ENCODE measurements around the gene DIP2C. TPM values are rescaled to one million over a fixed set of nuclear protein-coding genes. Genes with fewer than 3 reads are reported as not detected.

Gene DIP2C
- polyA plus RNA-seq, 3 donors: 0.11 TPM; not detected in 2

- Mint-ChIP-seq H3K4me3 (no peak overlapping the region), H3K27me3 (ENCODE audit: low read depth in 3 of 3) (peaks cover 0 to 8% (median 5%) of the 10 kb centered on the region in 3 donors), H3K4me1 (peaks cover 4% of the 10 kb centered on the region), H3K9me3 (peaks cover 0 to 14% (median 4%) of the 10 kb centered on the region in 7 donors), H3K36me3 (no peaks in the 10 kb centered on the region), H3K27ac (no peak overlapping the region)
- no peak overlapping the region for H3K27ac ChIP-seq (ENCODE audit: low read depth in 1 of 2, low read length in 2 of 2)
- no peaks in the 10 kb centered on the region for H3K79me2 ChIP-seq (ENCODE audit: insufficient read depth, low read length)
- H2AFZ ChIP-seq (ENCODE audit: insufficient read depth, low read depth, low read length, poor library complexity, severe bottlenecking): no peak overlapping the region
- H3K27me3 ChIP-seq (ENCODE audit: control insufficient read depth in 2 of 2, insufficient read depth in 2 of 2, low read length in 2 of 2): no peaks in the 10 kb centered on the region
- H3K9ac ChIP-seq (ENCODE audit: insufficient read depth, low read length, poor library complexity, severe bottlenecking): no peak overlapping the region
- H3K36me3 ChIP-seq (replicated peaks in 1 of 2; ENCODE audit: control insufficient read depth in 1 of 2, insufficient read depth in 2 of 2, low read length in 2 of 2): no peaks in the 10 kb centered on the region
- no peak for DNase-seq
- TF ChIP-seq CTCF (IDR thresholded peaks at IDR 0.05): no peak
- H3K4me2 ChIP-seq (replicated peaks; ENCODE audit: extremely low read depth, low read length, poor library complexity, severe bottlenecking): no peak overlapping the region
- 95% methylated on average over 10 of the region's 10 CpGs for WGBS (ENCODE audit: insufficient coverage)
- no peaks in the 10 kb centered on the region for H4K20me1 ChIP-seq (ENCODE audit: insufficient read depth, low read length)
- intact Hi-C loops (cut with micrococcal nuclease): no loop called here
- H3K4me1 ChIP-seq (ENCODE audit: control insufficient read depth in 1 of 2, insufficient read depth in 2 of 2, low read length in 2 of 2): no peaks in the 10 kb centered on the region
- H3K4me3 ChIP-seq (replicated peaks in 1 of 3; ENCODE audit: low read depth in 2 of 3, low read length in 3 of 3): no peak overlapping the region
- peaks cover 0 to 16% of the 10 kb centered on the region in 2 donors for H3K9me3 ChIP-seq (replicated peaks in 1 of 2; ENCODE audit: control insufficient read depth in 1 of 2, insufficient read depth in 1 of 2, low read length in 2 of 2)
Measured at GRCh38 chr10:320771-321170, 368.7 kb downstream of the DIP2C start.

GRCh38 chr10:317926-318325, 371.5 kb downstream of the DIP2C start:
- H3K4me3 Mint-ChIP-seq: no peak overlapping the region

More at GRCh38 chr10:317926-318325, 371.5 kb downstream of the DIP2C start:
- Histone ChIP-seq H3K27ac (ENCODE audit: low read depth in 1 of 2, low read length in 2 of 2) (no peak overlapping the region), H3K4me3 (replicated peaks in 1 of 3; ENCODE audit: low read depth in 2 of 3, low read length in 3 of 3) (no peak overlapping the region), H2AFZ (ENCODE audit: insufficient read depth, low read depth, low read length, poor library complexity, severe bottlenecking) (no peak overlapping the region), H3K79me2 (ENCODE audit: insufficient read depth, low read length) (no peaks in the 10 kb centered on the region), H3K4me1 (ENCODE audit: control insufficient read depth in 1 of 2, insufficient read depth in 2 of 2, low read length in 2 of 2) (no peaks in the 10 kb centered on the region), H3K27me3 (ENCODE audit: control insufficient read depth in 2 of 2, insufficient read depth in 2 of 2, low read length in 2 of 2) (no peaks in the 10 kb centered on the region), H3K4me2 (replicated peaks; ENCODE audit: extremely low read depth, low read length, poor library complexity, severe bottlenecking) (no peak overlapping the region), H3K36me3 (replicated peaks in 1 of 2; ENCODE audit: control insufficient read depth in 1 of 2, insufficient read depth in 2 of 2, low read length in 2 of 2) (no peaks in the 10 kb centered on the region), H4K20me1 (ENCODE audit: insufficient read depth, low read length) (no peaks in the 10 kb centered on the region), H3K9me3 (replicated peaks in 1 of 2; ENCODE audit: control insufficient read depth in 1 of 2, insufficient read depth in 1 of 2, low read length in 2 of 2) (peaks cover 0 to 12% of the 10 kb centered on the region in 2 donors), H3K9ac (ENCODE audit: insufficient read depth, low read length, poor library complexity, severe bottlenecking) (no peak overlapping the region)
- no peak for TF ChIP-seq CTCF (IDR thresholded peaks at IDR 0.05)
- DNase-seq: no peak
- Mint-ChIP-seq H3K27ac (no peak overlapping the region), H3K4me1 (peaks cover 1% of the 10 kb centered on the region), H3K9me3 (peaks cover 0 to 12% (median 4%) of the 10 kb centered on the region in 7 donors), H3K36me3 (no peaks in the 10 kb centered on the region), H3K27me3 (ENCODE audit: low read depth in 3 of 3) (peaks cover 2 to 6% (median 4%) of the 10 kb centered on the region in 3 donors)
- intact Hi-C loops (cut with micrococcal nuclease): no loop called here
- 94% methylated on average over 8 of the region's 12 CpGs for WGBS (ENCODE audit: insufficient coverage)

Measured in CD14-positive monocyte (primary cell).